Cardiac muscle cell (in vitro differentiated cells and primary cell): ENCODE results near the gene LIPE. TPM values are rescaled to one million over a fixed set of nuclear protein-coding genes. Genes with fewer than 3 reads are reported as not detected.
A peak's percentile ranks its signal among the peaks of the same experiment; 100 is the strongest.

ENCODE experiments used
- DNase-seq, 2 donors: peaks; one replicate each; pipeline versions ENCODE4 v3.0.0 to v3.0.0-alpha.2; 2010 to 2017; ENCODE audit warnings: low read depth in 1 of 2, low spot score in 1 of 2
- H3K27ac ChIP-seq: fragments of 200-600 bp; sonication (generic); 2 replicates; pipeline ENCODE4 v1.5.1; 2016
- H3K27me3 ChIP-seq: fragments of 200-600 bp; sonication (generic); 2 replicates; pipeline ENCODE4 v1.6.0; 2016; ENCODE audit warnings: control low read depth
- H3K36me3 ChIP-seq: fragments of 200-600 bp; sonication (generic); 2 replicates; pipeline ENCODE4 v1.5.1; 2016; ENCODE audit warnings: control low read depth
- H3K4me1 ChIP-seq: fragments of 200-600 bp; sonication (generic); 2 replicates; pipeline ENCODE4 v1.8.1; 2017; ENCODE audit warnings: low read depth, mild to moderate bottlenecking, mixed run types
- H3K4me3 ChIP-seq: fragments of 200-600 bp; sonication (generic); 2 replicates; pipeline ENCODE4 v1.5.1; 2016; ENCODE audit warnings: mild to moderate bottlenecking
- H3K9me3 ChIP-seq: fragments of 200-600 bp; sonication (generic); 2 replicates; pipeline ENCODE4 v1.5.1; 2017; ENCODE audit warnings: low read depth, mild to moderate bottlenecking, control low read depth
- CTCF ChIP-seq: IDR thresholded peaks from 2 replicates; pipeline ENCODE4 v1.5.1; 2012; ENCODE audit warnings: low read depth, mild to moderate bottlenecking, low read length
- polyA plus RNA-seq: library from polyadenylated mRNA; unstranded; fragments of >200 nt; fragmentation: Nextera tagmentation; extraction: Ambion mirVana; gene quantifications from 2 replicates; pipeline ENCODE4 v1.2.1, GENCODE V29; 2016
- total RNA-seq: library from RNA; depleted of rRNA; stranded (reverse); fragments of >200 nt; gene quantifications from 2 replicates; pipeline ENCODE4 v1.2.3, GENCODE V29; 2016

Gene LIPE
- total and polyA plus RNA-seq, 2 experiments from 2014 or later, result 20.2 to 24.4 TPM

- Histone ChIP-seq H3K27me3 (peaks cover 26% of the 10 kb centered on the region), H3K4me1 (no peaks in the 10 kb centered on the region), H3K36me3 (no peaks in the 10 kb centered on the region), H3K27ac (no peak overlapping the region), H3K9me3 (no peaks in the 10 kb centered on the region), H3K4me3 (no peak overlapping the region)
- no peak for TF ChIP-seq CTCF
- no peak for DNase-seq
Measured at GRCh38 chr19:42388851-42389489, 38.2 kb downstream of the LIPE start.

- peak; percentile 63 to 70 for DNase-seq
- Histone ChIP-seq H3K4me3 (peak overlapping the region; percentile 25), H3K36me3 (no peaks in the 10 kb centered on the region), H3K27me3 (peaks cover 26% of the 10 kb centered on the region), H3K9me3 (no peaks in the 10 kb centered on the region), H3K4me1 (no peaks in the 10 kb centered on the region), H3K27ac (no peak overlapping the region)
- TF ChIP-seq CTCF, result peak; percentile 62
Measured at GRCh38 chr19:42386974-42387707, 40.0 kb downstream of the LIPE start.

- no peak for DNase-seq
- Histone ChIP-seq H3K4me3 (no peak overlapping the region), H3K27ac (no peak overlapping the region), H3K27me3 (no peaks in the 10 kb centered on the region), H3K4me1 (no peaks in the 10 kb centered on the region), H3K9me3 (no peaks in the 10 kb centered on the region), H3K36me3 (peaks cover 7% of the 10 kb centered on the region)
- TF ChIP-seq CTCF, result no peak
Measured at GRCh38 chr19:42380155-42380554, 47.0 kb downstream of the LIPE start.

GRCh38 chr19:42378225-42379215 is 48.7 kb downstream of the LIPE start:
- H3K36me3 ChIP-seq, result peaks cover 10% of the 10 kb centered on the region
- DNase-seq, result no peak
- no peak overlapping the region for H3K4me3 ChIP-seq
- H3K27ac ChIP-seq, result no peak overlapping the region
- no peaks in the 10 kb centered on the region for H3K9me3 ChIP-seq
- no peaks in the 10 kb centered on the region for H3K27me3 ChIP-seq
- no peak for TF ChIP-seq CTCF
- no peaks in the 10 kb centered on the region for H3K4me1 ChIP-seq

GRCh38 chr19:42376177-42376555 is 51.0 kb downstream of the LIPE start:
- no peaks in the 10 kb centered on the region for H3K27me3 ChIP-seq
- no peak overlapping the region for H3K4me3 ChIP-seq
- DNase-seq, result no peak
- peaks cover 10% of the 10 kb centered on the region for H3K36me3 ChIP-seq
- no peaks in the 10 kb centered on the region for H3K4me1 ChIP-seq
- no peaks in the 10 kb centered on the region for H3K9me3 ChIP-seq
- TF ChIP-seq CTCF, result no peak
- H3K27ac ChIP-seq, result no peak overlapping the region
